Measurements from ENCODE around the gene HMCES.
A peak's percentile ranks its signal among the peaks of the same experiment; 100 is the strongest.

Gene HMCES

GRCh38 chr3:129305592-129306091 lies 27.0 kb downstream of the HMCES start:
- no peak for DNase-seq

GRCh38 chr3:129308636-129309035 lies 30.0 kb downstream of the HMCES start:
- no peak for DNase-seq

- DNase-seq = peak; percentile 75
Measured at GRCh38 chr3:129310111-129311011, 31.7 kb downstream of the HMCES start.

- no peak for DNase-seq
Measured at GRCh38 chr3:129311054-129311902, 32.6 kb downstream of the HMCES start.

- peak; percentile 14 for DNase-seq
Measured at GRCh38 chr3:129312021-129312639, 33.5 kb downstream of the HMCES start.

GRCh38 chr3:129312671-129313414 lies 34.2 kb downstream of the HMCES start:
- peak; percentile 28 for DNase-seq

GRCh38 chr3:129313415-129313664 lies 34.7 kb downstream of the HMCES start:
- peak; percentile 36 for DNase-seq

GRCh38 chr3:129313665-129314385 lies 35.2 kb downstream of the HMCES start:
- DNase-seq = peak; percentile 36

- DNase-seq = peak; percentile 91
Measured at GRCh38 chr3:129314386-129315222, 35.9 kb downstream of the HMCES start.

- peak; percentile 67 for DNase-seq
Measured at GRCh38 chr3:129315223-129315997, 36.7 kb downstream of the HMCES start.

- no peak for DNase-seq
Measured at GRCh38 chr3:129315998-129316247, 37.3 kb downstream of the HMCES start.

- peak; percentile 84 for DNase-seq
Measured at GRCh38 chr3:129316248-129317013, 37.8 kb downstream of the HMCES start.

GRCh38 chr3:129317014-129317771 lies 38.5 kb downstream of the HMCES start:
- no peak for DNase-seq

GRCh38 chr3:129317848-129318247 lies 39.2 kb downstream of the HMCES start:
- no peak for DNase-seq

GRCh38 chr3:129318921-129319320 lies 40.3 kb downstream of the HMCES start:
- DNase-seq = no peak

- DNase-seq = no peak
Measured at GRCh38 chr3:129320261-129320660, 41.6 kb downstream of the HMCES start.

GRCh38 chr3:129320825-129321487 lies 42.3 kb downstream of the HMCES start:
- DNase-seq = no peak

- DNase-seq = no peak
Measured at GRCh38 chr3:129321887-129322286, 43.2 kb downstream of the HMCES start.

Measured in DMS53 (cell line).